ENCODE results near the gene SDK2.

- no peak for TF ChIP-seq CTCF (IDR thresholded peaks at IDR 0.05; ENCODE audit: poor library complexity)
- TF ChIP-seq EZH2phosphoT487 (IDR thresholded peaks at IDR 0.05; ENCODE audit: low read depth, severe bottlenecking, unreplicated experiment) = no peak
- no peak for TF ChIP-seq EZH2 (IDR thresholded peaks at IDR 0.05; ENCODE audit: borderline replicate concordance)
These were observed 196.9 kb downstream of the SDK2 start for GRCh38 chr17:73447319-73447718.

All from hepatocyte (in vitro differentiated cells).